GM23248 (cell line): ENCODE data around the gene OPCML. TPM values are rescaled to one million over a fixed set of nuclear protein-coding genes. Genes with fewer than 3 reads are reported as not detected.
"Not testable (repeated sequence)": the region's sequence is repeated elsewhere in the genome, so short reads cannot be mapped to it uniquely, and the experiment has no call there.

Source experiments
- DNase-seq: peaks from one replicate; pipeline ENCODE4 v3.0.0-alpha.2; 2015
- H2AFZ ChIP-seq: fragments of 200-600 bp; sonication (generic); 2 replicates; pipeline ENCODE4 v1.6.1; 2016; ENCODE audit warnings: antibody characterized with exemption
- H3F3A ChIP-seq: fragments of 200-600 bp; sonication (generic); 2 replicates; pipeline ENCODE4 v1.6.1; 2016; ENCODE audit warnings: mild to moderate bottlenecking, antibody characterized with exemption, mixed run types; ENCODE audit not compliant: insufficient read depth
- H3K27ac ChIP-seq: fragments of 200-600 bp; sonication (generic); 2 replicates; pipeline ENCODE4 v1.5.1; 2016; ENCODE audit warnings: mild to moderate bottlenecking
- H3K27me3 ChIP-seq: fragments of 200-600 bp; sonication (generic); replicated peaks from 2 replicates; pipeline ENCODE4 v1.6.1; 2016; ENCODE audit warnings: mild to moderate bottlenecking; ENCODE audit not compliant: insufficient read depth
- H3K36me3 ChIP-seq: fragments of 200-600 bp; sonication (generic); 2 replicates; pipeline ENCODE4 v1.6.1; 2016; ENCODE audit warnings: low read depth, mild to moderate bottlenecking
- H3K4me1 ChIP-seq: fragments of 200-600 bp; sonication (generic); 2 replicates; pipeline ENCODE4 v1.6.1; 2016; ENCODE audit warnings: mild to moderate bottlenecking; ENCODE audit not compliant: insufficient read depth
- H3K4me2 ChIP-seq: fragments of 200-600 bp; sonication (generic); one replicate; pipeline ENCODE4 v1.6.1; 2016; ENCODE audit warnings: mild to moderate bottlenecking; ENCODE audit not compliant: unreplicated experiment
- H3K4me3 ChIP-seq: fragments of 200-600 bp; sonication (generic); 2 replicates; pipeline ENCODE4 v1.5.1; 2016; ENCODE audit warnings: mild to moderate bottlenecking
- H3K79me2 ChIP-seq: fragments of 200-600 bp; sonication (generic); 2 replicates; pipeline ENCODE4 v1.6.1; 2016; ENCODE audit warnings: mild to moderate bottlenecking; ENCODE audit not compliant: insufficient read depth
- H3K9ac ChIP-seq: fragments of 200-600 bp; sonication (generic); 2 replicates; pipeline ENCODE4 v1.6.1; 2016; ENCODE audit warnings: mild to moderate bottlenecking
- H3K9me2 ChIP-seq: fragments of 200-600 bp; sonication (generic); 2 replicates; pipeline ENCODE4 v1.6.1; 2016; ENCODE audit warnings: mixed run types, mild to moderate bottlenecking, moderate library complexity; ENCODE audit not compliant: insufficient read depth
- H3K9me3 ChIP-seq: fragments of 200-600 bp; sonication (generic); one replicate; pipeline ENCODE4 v1.6.1; 2017; ENCODE audit warnings: low read depth
- H4K20me1 ChIP-seq: fragments of 200-600 bp; sonication (generic); 2 replicates; pipeline ENCODE4 v1.6.0; 2016; ENCODE audit not compliant: insufficient read depth
- EZH2 ChIP-seq: fragments of 200-600 bp; sonication (generic); IDR thresholded peaks from 2 replicates; pipeline ENCODE4 v1.6.1; 2018; ENCODE audit warnings: antibody characterized with exemption, mild to moderate bottlenecking; ENCODE audit not compliant: insufficient read depth, poor library complexity, severe bottlenecking
- EZH2phosphoT487 ChIP-seq: fragments of 200-600 bp; sonication (generic); IDR thresholded peaks from 2 replicates; pipeline ENCODE4 v1.6.1; 2018; ENCODE audit warnings: antibody characterized with exemption, moderate library complexity, mild to moderate bottlenecking, low read depth; ENCODE audit not compliant: insufficient read depth
- WGBS, 2 experiments: methylation state at CpG; one replicate each; pipeline ENCODE4 v1.1.6; 2015 to 2017; ENCODE audit warnings: low lambda C conversion rate in 2 of 2, low coverage in 1 of 2; ENCODE audit errors: missing lambda C conversion rate in 2 of 2; 5-methylcytosine and 5-hydroxymethylcytosine counted together
- in situ Hi-C: fragments of 300-500 bp; cut with MboI; formaldehyde crosslinking; loops from 2 replicates; pipeline ENCODE4 v1.15.0; 2020
- polyA plus RNA-seq: library from polyadenylated mRNA; unstranded; fragments of >200 nt; fragmentation: Nextera tagmentation; extraction: Ambion mirVana; gene quantifications from 2 replicates; pipeline ENCODE4 v1.2.1, GENCODE V29; 2016
- small RNA-seq: library from RNA; depleted of rRNA; stranded (forward); fragments of <200 nt; gene quantifications from one replicate; pipeline ENCODE3, GENCODE V24; 2014; ENCODE audit warnings: low read depth, low replicate concordance
- total RNA-seq: library from RNA; depleted of rRNA; stranded (reverse); fragments of >200 nt; shearing (Covaris generic); gene quantifications from 2 replicates; pipeline ENCODE4 v1.2.3, GENCODE V29; 2014

The OPCML gene
- total and polyA plus RNA-seq, 2 experiments from 2014 or later, result 0.69 to 1.6 TPM

DNA sequence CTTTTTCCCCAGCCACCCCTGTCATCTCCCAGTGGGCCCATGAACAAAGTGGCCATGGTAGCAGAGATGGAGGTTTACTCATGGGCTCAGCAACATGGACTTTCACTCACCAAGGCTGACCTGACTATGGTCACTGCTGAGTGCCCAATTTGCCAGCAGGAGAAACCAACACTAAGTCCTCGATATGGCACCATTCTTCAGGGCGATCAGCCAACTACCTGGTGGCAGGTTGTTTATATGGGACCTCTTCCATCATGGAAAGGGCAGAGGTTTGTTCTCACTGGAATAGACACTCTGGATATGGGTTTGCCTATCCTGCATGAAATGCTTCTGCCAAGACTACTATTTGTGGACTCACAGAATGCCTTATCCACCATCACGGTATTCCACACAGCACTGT is 1152.8 kb downstream of the OPCML start:
- Histone ChIP-seq H2AFZ (no peak overlapping the region), H3K9me3 (no peaks in the 10 kb centered on the region), H3K9me2 (no peaks in the 10 kb centered on the region), H3F3A (no peaks in the 10 kb centered on the region), H3K79me2 (no peaks in the 10 kb centered on the region), H3K27me3 (peaks cover 4% of the 10 kb centered on the region; the same call in 1 of the 2 replicates), H3K4me3 (no peak overlapping the region), H3K9ac (no peak overlapping the region), H3K36me3 (no peaks in the 10 kb centered on the region), H3K4me2 (no peak overlapping the region), H4K20me1 (no peaks in the 10 kb centered on the region), H3K27ac (no peak overlapping the region), H3K4me1 (no peaks in the 10 kb centered on the region)
- WGBS, 2 experiments, result 45 to 60% methylated on average over 3 of the region's 3 CpGs
- no peak for DNase-seq
- TF ChIP-seq EZH2phosphoT487 (no peak), EZH2 (no peak)
- in situ Hi-C loops, result no loop called here

DNA sequence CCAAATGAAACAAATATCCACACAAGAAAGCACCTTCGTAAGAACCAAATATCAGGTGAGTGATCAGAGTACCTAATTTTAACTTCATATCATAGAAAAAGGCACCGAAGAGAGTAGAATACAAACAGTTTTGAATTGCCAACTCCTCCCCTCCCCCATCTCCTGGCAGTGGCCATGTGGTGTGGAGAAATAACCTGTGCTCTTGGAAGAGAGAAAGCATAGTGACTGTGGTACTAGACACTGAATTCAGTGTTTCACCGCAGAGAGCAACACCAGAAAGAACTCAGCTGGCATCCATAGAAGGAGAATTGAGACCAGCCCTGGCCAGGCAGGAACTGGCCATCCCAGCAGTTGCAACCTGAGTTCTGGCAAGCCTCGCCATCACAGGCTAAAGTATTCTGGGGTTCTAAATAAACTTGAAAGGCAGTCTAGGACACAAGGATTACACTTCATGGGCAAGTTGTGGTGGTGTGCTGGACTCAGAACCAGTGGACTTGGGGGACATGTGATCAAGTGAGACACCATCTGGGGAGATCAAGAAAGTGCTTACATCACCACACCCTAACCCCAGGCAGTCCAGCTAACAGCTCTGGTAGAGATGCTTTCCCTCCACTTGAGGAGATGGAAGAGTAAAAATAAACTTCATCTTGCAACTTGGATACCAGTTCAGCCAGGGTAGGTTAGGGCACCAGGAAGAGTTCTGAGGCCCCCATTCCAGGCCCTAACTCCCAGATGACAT is 1158.7 kb downstream of the OPCML start:
- Histone ChIP-seq H3K27me3 (peaks cover 15% of the 10 kb centered on the region), H3K4me1 (no peaks in the 10 kb centered on the region), H3F3A (no peaks in the 10 kb centered on the region), H4K20me1 (no peaks in the 10 kb centered on the region), H3K27ac (no peak overlapping the region), H3K9me3 (no peaks in the 10 kb centered on the region), H3K4me3 (no peak overlapping the region), H3K9me2 (no peaks in the 10 kb centered on the region), H3K79me2 (no peaks in the 10 kb centered on the region), H3K9ac (no peak overlapping the region), H3K36me3 (no peaks in the 10 kb centered on the region), H2AFZ (no peak overlapping the region), H3K4me2 (no peak overlapping the region)
- no peak for DNase-seq
- in situ Hi-C loops, result no loop called here
- TF ChIP-seq EZH2phosphoT487, result no peak
- TF ChIP-seq EZH2, result no peak
- WGBS, 2 experiments, result 67 to 68% methylated on average over 4 of the region's 4 CpGs

DNA sequence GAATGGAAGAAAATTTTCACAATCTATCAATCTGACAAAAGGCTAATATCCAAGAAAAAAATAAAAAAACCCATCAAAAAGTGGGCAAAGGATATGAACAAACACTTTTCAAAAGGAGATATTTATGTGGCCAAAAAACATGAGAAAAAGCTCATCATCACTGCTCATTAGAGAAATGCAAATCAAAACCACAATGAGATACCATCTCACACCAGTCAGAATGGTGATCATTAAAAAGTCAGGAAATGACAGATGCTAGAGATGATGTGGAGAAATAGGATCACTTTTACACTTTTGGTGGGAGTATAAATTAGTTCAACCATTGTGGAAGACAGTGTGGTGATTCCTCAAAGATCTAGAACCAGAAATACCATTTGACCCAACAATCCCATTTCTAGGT is 1162.2 kb downstream of the OPCML start:
- H3K9me3 ChIP-seq, H3K9me2 ChIP-seq, H3K4me3 ChIP-seq, H4K20me1 ChIP-seq, H3K27ac ChIP-seq, H3K36me3 ChIP-seq, H3K4me2 ChIP-seq, H3F3A ChIP-seq, in situ Hi-C loops, H3K4me1 ChIP-seq, H3K9ac ChIP-seq, H3K79me2 ChIP-seq, H2AFZ ChIP-seq, DNase-seq: not testable (repeated sequence)
- peaks cover 35% of the 10 kb centered on the region; the same call in 1 of the 2 replicates for H3K27me3 ChIP-seq

DNA sequence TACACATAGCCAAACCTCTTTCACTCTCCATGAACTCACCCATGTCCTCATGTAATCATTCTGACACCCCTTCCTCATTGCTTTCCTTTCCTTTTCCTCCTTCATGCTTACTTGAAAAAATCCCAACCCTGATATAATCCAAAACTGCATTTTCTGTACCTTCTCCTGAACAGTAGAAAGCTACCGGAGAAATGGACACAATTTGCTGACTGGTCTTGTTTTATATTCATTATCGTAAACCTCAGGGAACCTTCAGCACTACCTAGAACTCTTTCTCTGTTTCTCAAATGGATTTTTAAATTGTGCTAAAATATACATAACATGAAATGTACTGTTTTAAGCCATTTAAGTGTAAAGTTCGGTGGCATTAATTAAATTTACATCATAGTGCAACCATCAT is 1165.0 kb downstream of the OPCML start:
- Histone ChIP-seq H3K79me2 (no peaks in the 10 kb centered on the region), H3K36me3 (no peaks in the 10 kb centered on the region), H3K4me2 (no peak overlapping the region), H3K4me3 (no peak overlapping the region), H3K27me3 (peaks cover 30% of the 10 kb centered on the region), H3K9me2 (no peaks in the 10 kb centered on the region), H4K20me1 (no peaks in the 10 kb centered on the region), H3K9ac (no peak overlapping the region), H3K27ac (no peak overlapping the region), H2AFZ (no peak overlapping the region), H3F3A (no peaks in the 10 kb centered on the region), H3K4me1 (no peaks in the 10 kb centered on the region), H3K9me3 (no peaks in the 10 kb centered on the region)
- TF ChIP-seq EZH2phosphoT487 (no peak), EZH2 (no peak)
- DNase-seq, result no peak
- 66 to 67% methylated on average over 3 of the region's 3 CpGs for WGBS, 2 experiments
- in situ Hi-C loops, result no loop called here

DNA sequence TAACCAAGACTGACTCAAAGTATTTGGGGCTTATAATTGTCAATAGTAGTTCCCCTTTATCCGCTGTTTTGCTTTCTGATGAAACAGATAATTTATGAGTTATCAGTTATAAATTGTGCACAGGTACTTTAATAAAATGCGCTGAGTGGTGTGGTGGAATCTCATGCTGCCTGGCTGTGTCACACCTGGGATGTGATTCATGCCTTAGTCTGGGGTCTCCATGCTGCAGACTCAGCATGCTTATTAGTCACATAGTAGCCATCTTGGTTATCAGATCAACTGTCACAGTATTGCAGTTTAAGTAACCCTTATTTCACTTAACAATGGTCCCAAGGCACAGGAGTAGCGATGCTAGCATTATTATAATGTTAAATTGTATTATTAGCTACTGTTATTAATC is 1166.7 kb downstream of the OPCML start:
- Histone ChIP-seq H3K4me3 (no peak overlapping the region), H4K20me1 (no peaks in the 10 kb centered on the region), H3K4me1 (no peaks in the 10 kb centered on the region), H3K36me3 (no peaks in the 10 kb centered on the region), H3K9me2 (no peaks in the 10 kb centered on the region), H3K9ac (no peak overlapping the region), H3K27ac (no peak overlapping the region), H3K27me3 (peaks cover 21% of the 10 kb centered on the region), H3K4me2 (no peak overlapping the region), H3F3A (no peaks in the 10 kb centered on the region), H2AFZ (no peak overlapping the region), H3K79me2 (no peaks in the 10 kb centered on the region), H3K9me3 (no peaks in the 10 kb centered on the region)
- WGBS, 2 experiments, result 56 to 59% methylated on average over 3 of the region's 3 CpGs
- in situ Hi-C loops, result no loop called here
- no peak for DNase-seq
- TF ChIP-seq EZH2phosphoT487 (no peak), EZH2 (no peak)

Small RNA genes within 50 kb of the gene (small RNA-seq; reads per million reads assigned to genes)
- gene RF00026, result not detected
